Pancreas (tissue), 10 donors: ENCODE measurements around the gene APOBEC3B. TPM values are rescaled to one million over a fixed set of nuclear protein-coding genes. Genes with fewer than 3 reads are reported as not detected.
A peak's percentile ranks its signal among the peaks of the same experiment; 100 is the strongest.

Experiments used
- ATAC-seq, 4 donors: fragments of 200-7000 bp; cut with Tn5 transposase; one replicate each; pipeline versions ENCODE4 v1.8.0 to v1.9.1; 2020; ENCODE audit warnings: mild to moderate bottlenecking in 4 of 4, moderate library complexity in 4 of 4
- DNase-seq, 6 donors: peaks; one replicate each; pipeline ENCODE4 v3.0.0-alpha.2; 2020
- FAIRE-seq: peaks from 2 replicates; lab custom pipeline; 2012; peaks lifted over from hg19 to GRCh38; lab: Jason Lieb, UNC
- H3K27ac ChIP-seq, 4 donors: fragments of 200-600 bp; sonication (generic); 1 replicate in 3 of 4; 2 replicates in 1 of 4; pipeline versions ENCODE4 v1.5.0 to v1.8.0; 2020
- H3K27me3 ChIP-seq, 4 donors: fragments of 200-600 bp; one replicate each; pipeline ENCODE4 v1.8.0; 2021
- H3K36me3 ChIP-seq, 3 donors: fragments of 200-600 bp; sonication (generic) in 1 of 3; one replicate each; pipeline versions ENCODE4 v1.5.0 to v1.8.0; 2020 to 2021
- H3K4me1 ChIP-seq, 3 donors: fragments of 200-600 bp; one replicate each; pipeline ENCODE4 v1.8.0; 2021
- H3K4me3 ChIP-seq, 4 donors: fragments of 200-600 bp; sonication (generic) in 2 of 4; one replicate each; pipeline versions ENCODE4 v1.5.0 to v1.8.0; 2020 to 2021
- H3K9me3 ChIP-seq, 4 donors: fragments of 200-600 bp; one replicate each; pipeline ENCODE4 v1.8.0; 2021
- CTCF ChIP-seq, 4 donors: fragments of 200-600 bp; sonication (generic) in 3 of 4; IDR thresholded peaks; one replicate each; pipeline versions ENCODE4 v1.5.0 to v1.8.0; 2021; ENCODE audit warnings: antibody characterized with exemption in 4 of 4
- WGBS, 2 donors: extraction: QIAGEN DNeasy Blood & Tissue Kit; methylation state at CpG; one replicate each; pipeline ENCODE4 v1.1.7; 2013; 5-methylcytosine and 5-hydroxymethylcytosine counted together
- intact Hi-C, 3 donors: fragments of 100-400 bp; cut with DNase I; formaldehyde crosslinking; loops; one replicate each; pipeline versions ENCODE4 v1.11.1 to v1.14.2; 2022
- polyA plus RNA-seq, 2 donors: library from polyadenylated mRNA; stranded (reverse); fragments of 200-250 nt; gene quantifications; one replicate each; pipeline ENCODE4 v1.2.3, GENCODE V29; 2013
- total RNA-seq, 6 donors: library from RNA; stranded (reverse); fragmentation: NEBNext Ultra II Directional in 4 of 6; extraction: Animal tissue kit (Norgen Biotek cat#: 25700) in 4 of 6; gene quantifications; one replicate each; pipeline versions ENCODE4 v1.2.1 to v1.2.4, GENCODE V29; 2021 to 2023
- donor health status: healthy with polysubstance abuse.
- donor health status: DM: no; HTN: no; CAD: no; lungs with moderate emphysema.
- donor health status: DM: no; HTN: no; CAD: no.
- donor health status: control.
- donor health status: control.
- donor health status: Bipolar disorder and iron deficiency.
- donor health status: DM: yes; HTN: yes; CAD: no.
- donor health status: DM: no; HTN: no; CAD: no.
- donor health status: DM: no; HTN: no; CAD: no.
- donor health status: DM: yes; HTN: yes; CAD: no.

APOBEC3B gene
- total and polyA plus RNA-seq, 8 donors, result 0.60 to 10.2 (median 3.0) TPM

GRCh38 chr22:38963872-38964271, 18.3 kb upstream of the APOBEC3B start:
- peak; percentile 67 to 82 (median 72) for ATAC-seq
- DNase-seq, result peak in 4 of 6 donors; percentile 42 to 56 (median 54)
- WGBS, 2 donors, result 12 to 19% methylated on average over 9 of the region's 9 CpGs
- intact Hi-C loops, result no loop called here
- no peak for FAIRE-seq
- Histone ChIP-seq H3K36me3 (no peaks in the 10 kb centered on the region), H3K4me1 (peaks cover 0 to 8% (median 0%) of the 10 kb centered on the region in 3 donors), H3K9me3 (no peaks in the 10 kb centered on the region), H3K4me3 (no peak overlapping the region), H3K27me3 (no peaks in the 10 kb centered on the region), H3K27ac (peak overlapping the region in 2 of 4 donors; percentile 27 to 28)
- no peak for TF ChIP-seq CTCF (IDR thresholded peaks at IDR 0.05)

GRCh38 chr22:38964306-38964705, 17.8 kb upstream of the APOBEC3B start:
- H3K27me3 ChIP-seq, result no peaks in the 10 kb centered on the region
- peaks cover 0 to 8% (median 0%) of the 10 kb centered on the region in 3 donors for H3K4me1 ChIP-seq
- DNase-seq (no peak), ATAC-seq (no peak), FAIRE-seq (no peak)
- TF ChIP-seq CTCF (IDR thresholded peaks at IDR 0.05), result no peak
- intact Hi-C loops, result no loop called here
- no peak overlapping the region for H3K27ac ChIP-seq
- H3K4me3 ChIP-seq, result no peak overlapping the region
- no peaks in the 10 kb centered on the region for H3K9me3 ChIP-seq
- 70 to 72% methylated on average over 7 of the region's 7 CpGs for WGBS, 2 donors
- no peaks in the 10 kb centered on the region for H3K36me3 ChIP-seq

- intact Hi-C loops, result no loop called here
- WGBS, 2 donors, result 77 to 78% methylated on average over 4 of the region's 4 CpGs
- ATAC-seq (no peak), DNase-seq (no peak), FAIRE-seq (no peak)
- Histone ChIP-seq H3K36me3 (no peaks in the 10 kb centered on the region), H3K4me3 (no peak overlapping the region), H3K4me1 (peaks cover 0 to 8% (median 0%) of the 10 kb centered on the region in 3 donors), H3K27ac (no peak overlapping the region), H3K27me3 (no peaks in the 10 kb centered on the region), H3K9me3 (no peaks in the 10 kb centered on the region)
- TF ChIP-seq CTCF (IDR thresholded peaks at IDR 0.05), result no peak
These were observed 17.2 kb upstream of the APOBEC3B start for GRCh38 chr22:38964989-38965388.

GRCh38 chr22:38965614-38966379, 16.4 kb upstream of the APOBEC3B start:
- DNase-seq (no peak), ATAC-seq (no peak), FAIRE-seq (no peak)
- Histone ChIP-seq H3K27me3 (no peaks in the 10 kb centered on the region), H3K36me3 (no peaks in the 10 kb centered on the region), H3K27ac (no peak overlapping the region), H3K4me1 (peaks cover 0 to 8% (median 0%) of the 10 kb centered on the region in 3 donors), H3K9me3 (no peaks in the 10 kb centered on the region), H3K4me3 (no peak overlapping the region)
- 85 to 90% methylated on average over 14 of the region's 14 CpGs for WGBS, 2 donors
- TF ChIP-seq CTCF (IDR thresholded peaks at IDR 0.05), result no peak
- intact Hi-C loops, result no loop called here

GRCh38 chr22:38966380-38966702, 15.8 kb upstream of the APOBEC3B start:
- no peak for TF ChIP-seq CTCF (IDR thresholded peaks at IDR 0.05)
- DNase-seq (no peak), ATAC-seq (no peak), FAIRE-seq (no peak)
- intact Hi-C loops, result no loop called here
- no peak overlapping the region for H3K4me3 ChIP-seq
- H3K9me3 ChIP-seq, result no peaks in the 10 kb centered on the region
- no peak overlapping the region for H3K27ac ChIP-seq
- no peaks in the 10 kb centered on the region for H3K36me3 ChIP-seq
- peaks cover 0 to 8% (median 0%) of the 10 kb centered on the region in 3 donors for H3K4me1 ChIP-seq
- 51 to 64% methylated on average over 5 of the region's 5 CpGs for WGBS, 2 donors
- no peaks in the 10 kb centered on the region for H3K27me3 ChIP-seq
